Subcutaneous adipose tissue (tissue), 4 donors: Measurements from ENCODE around the gene R3HDML. TPM values are rescaled to one million over a fixed set of nuclear protein-coding genes. Genes with fewer than 3 reads are reported as not detected.

Experiments
- CTCF ChIP-seq: fragments of 450-650 bp; IDR thresholded peaks from one replicate; pipeline ENCODE4 v1.5.1; 2016; ENCODE audit warnings: low read depth, mild to moderate bottlenecking, control low read depth, antibody characterized with exemption, moderate library complexity
- total RNA-seq, 4 donors: library from RNA; depleted of rRNA; stranded (reverse); fragments of >200 nt; gene quantifications; one replicate each; pipeline ENCODE4 v1.1.0, GENCODE V29; 2016

The R3HDML gene
- total RNA-seq, 4 donors from 2014 or later: not detected

- TF ChIP-seq CTCF: no peak
Measured at GRCh38 chr20:44314870-44315269, 22.0 kb upstream of the R3HDML start.

GRCh38 chr20:44319839-44320422 is 16.9 kb upstream of the R3HDML start:
- TF ChIP-seq CTCF: no peak

- no peak for TF ChIP-seq CTCF
Measured at GRCh38 chr20:44324343-44324742, 12.5 kb upstream of the R3HDML start.

- no peak for TF ChIP-seq CTCF
Measured at GRCh38 chr20:44326391-44327159, 10.3 kb upstream of the R3HDML start.

- TF ChIP-seq CTCF: no peak
Measured at GRCh38 chr20:44328428-44328827, 8.4 kb upstream of the R3HDML start.

GRCh38 chr20:44331201-44331600 is 5.6 kb upstream of the R3HDML start:
- TF ChIP-seq CTCF: no peak

GRCh38 chr20:44334306-44334705 is 2.5 kb upstream of the R3HDML start:
- TF ChIP-seq CTCF: no peak
